K562 (cell line): ENCODE results near the gene C6orf47. TPM values are rescaled to one million over a fixed set of nuclear protein-coding genes. Genes with fewer than 3 reads are reported as not detected.

ENCODE experiments used
- LARP7 ChIP-seq: fragments of 450-650 bp; IDR thresholded peaks from 2 replicates; pipeline ENCODE4 v1.6.1; 2016
- MCM2 ChIP-seq: fragments of 450-650 bp; IDR thresholded peaks from 2 replicates; pipeline ENCODE4 v1.6.1; 2017; ENCODE audit warnings: low read depth, mild to moderate bottlenecking
- MED1 ChIP-seq: sonication (generic); formaldehyde crosslinking; IDR thresholded peaks from 2 replicates; pipeline ENCODE4 v1.8.1; 2023; ENCODE audit warnings: missing genetic modification reagents, borderline replicate concordance
- MEF2D ChIP-seq: conservative IDR thresholded peaks from 2 replicates; pipeline ENCODE4 v1.6.1; 2016; ENCODE audit warnings: low read depth, missing genetic modification characterization, missing compliant biosample characterization
- MYC ChIP-seq, 2 experiments: fragments of 250-450 bp in 1 of 2; sonication (Bioruptor Pico) in 1 of 2; IDR thresholded peaks; 2 replicates each; pipeline versions ENCODE4 v1.5.1 to v1.6.1; 2012 to 2021; ENCODE audit warnings: low read depth in 2 of 2, borderline replicate concordance in 1 of 2, improper control_type of control experiment in 1 of 2, low read length in 1 of 2, mild to moderate bottlenecking in 1 of 2, moderate library complexity in 1 of 2
- NFXL1 ChIP-seq: fragments of 450-650 bp; formaldehyde crosslinking; IDR thresholded peaks from 2 replicates; pipeline ENCODE4 v1.4.0; 2021; ENCODE audit warnings: mild to moderate bottlenecking
- PCBP1 ChIP-seq: fragments of 200-400 bp; formaldehyde crosslinking; IDR thresholded peaks from 2 replicates; pipeline ENCODE4 v1.6.1; 2018; ENCODE audit warnings: mild to moderate bottlenecking, low read depth, low read length; ENCODE audit not compliant: poor library complexity, severe bottlenecking
- RB1 ChIP-seq: fragments of 450-650 bp; IDR thresholded peaks from 2 replicates; pipeline ENCODE4 v1.6.1; 2017; ENCODE audit warnings: low read depth, mild to moderate bottlenecking
- RBM22 ChIP-seq: fragments of 200-400 bp; formaldehyde crosslinking; IDR thresholded peaks from 2 replicates; pipeline ENCODE4 v1.6.1; 2018; ENCODE audit warnings: low read length, low read depth; ENCODE audit not compliant: poor library complexity, severe bottlenecking
- SIN3A ChIP-seq, 2 experiments: fragments of 150-350 bp in 1 of 2; IDR thresholded peaks; 2 replicates each; pipeline ENCODE4 v1.6.1; 2011 to 2016; ENCODE audit warnings: borderline replicate concordance in 2 of 2, low read depth in 2 of 2, low read length in 2 of 2, mild to moderate bottlenecking in 2 of 2, moderate library complexity in 2 of 2; ENCODE audit not compliant: control insufficient read depth in 1 of 2
- WHSC1 ChIP-seq: IDR thresholded peaks from one replicate; pipeline ENCODE4 v1.6.1; 2012; ENCODE audit warnings: low read length, control low read depth, inconsistent platforms
- ZBTB9 ChIP-seq: fragments of 450-650 bp; formaldehyde crosslinking; IDR thresholded peaks from 2 replicates; pipeline ENCODE4 v1.4.0; 2020; ENCODE audit warnings: mild to moderate bottlenecking, moderate library complexity
- ZNF23 ChIP-seq: fragments of 250-450 bp; sonication (Bioruptor Pico); IDR thresholded peaks from 2 replicates; pipeline ENCODE4 v1.4.0; 2020; ENCODE audit warnings: mild to moderate bottlenecking
- ZNF3 ChIP-seq: fragments of 250-450 bp; sonication (Bioruptor Pico); IDR thresholded peaks from 2 replicates; pipeline ENCODE4 v1.5.0; 2021; ENCODE audit warnings: mild to moderate bottlenecking, moderate library complexity
- ZNF384 ChIP-seq: IDR thresholded peaks from 2 replicates; pipeline ENCODE4 v1.6.1; 2012; ENCODE audit warnings: low read depth, low read length, improper control_type of control experiment
- ZNF395 ChIP-seq: fragments of 200-800 bp; sonication (Bioruptor generic); IDR thresholded peaks from 2 replicates; pipeline ENCODE4 v1.6.1; 2017; ENCODE audit warnings: missing genetic modification characterization, missing compliant biosample characterization
- ZNF668 ChIP-seq: fragments of 250-450 bp; sonication (Bioruptor Pico); IDR thresholded peaks from 2 replicates; pipeline ENCODE4 v1.8.0; 2022; ENCODE audit warnings: mild to moderate bottlenecking, inconsistent platforms
- ZNF695 ChIP-seq: fragments of 450-650 bp; formaldehyde crosslinking; IDR thresholded peaks from 2 replicates; pipeline ENCODE4 v1.4.0; 2020; ENCODE audit warnings: mild to moderate bottlenecking, moderate library complexity
- polyA plus RNA-seq, 8 experiments: library from polyadenylated mRNA; depleted of rRNA in 4 of 8; stranded (reverse) in 5 of 8; unstranded in 3 of 8; fragments of >200 nt; fragmentation: Nextera tagmentation in 2 of 8; fragmentation: Illumina TruSeq in 1 of 8; extraction: Ambion mirVana in 2 of 8; extraction: Trizol in 1 of 8; gene quantifications; 2 replicates each; pipeline versions ENCODE4 v1.2.1 to v1.2.3, GENCODE V29; 2011 to 2014; ENCODE audit warnings: inconsistent platforms in 1 of 8, missing spikeins in 1 of 8
- total RNA-seq, 7 experiments: library from RNA; depleted of rRNA in 6 of 7; stranded (reverse); fragments of >200 nt in 6 of 7; fragmentation: Illumina TruSeq in 2 of 7; extraction: Trizol in 2 of 7; gene quantifications; 2 replicates each; pipeline versions ENCODE4 v1.2.1 to v1.2.3, GENCODE V29; 2011 to 2021; ENCODE audit warnings: low replicate concordance in 1 of 7
- TF ChIP-seq, protein P1 (sequence below): fragments of 250-450 bp; sonication (Bioruptor Pico); IDR thresholded peaks from 2 replicates; pipeline ENCODE4 v1.5.1; 2021; ENCODE audit warnings: mild to moderate bottlenecking
- TF ChIP-seq, protein P2 (sequence below): sonication (generic); formaldehyde crosslinking; IDR thresholded peaks from 2 replicates; pipeline ENCODE4 v1.8.0; 2023; ENCODE audit warnings: mild to moderate bottlenecking, missing genetic modification reagents

The C6orf47 gene
- total and polyA plus RNA-seq, 9 of the 15 experiments (the other 6 are each of a cell fraction or from before 2014, with no cell fraction given), result 0.14 to 43.8 (median 27.0) TPM

- TF ChIP-seq ZNF395 (CRISPR knock-in tag) (no peak), MEF2D (no peak), RB1 (no peak), ZBTB9 (no peak), MED1 (no peak), LARP7 (0 out of 2 replicates have a peak, but pooled peaks have one; percentile 19), RBM22 (no peak), WHSC1 (no peak), MCM2 (0 out of 2 replicates have a peak, but pooled peaks have one; percentile 35), ZNF3 (no peak), ZNF668 (no peak), ZNF384 (no peak), MYC (IDR thresholded peaks at IDR 0.05; ENCODE audit: low read depth, low read length) (no peak), MYC (CRISPR knock-in tag; IDR thresholded peaks at IDR 0.05; ENCODE audit: borderline replicate concordance, low read depth) (no peak), ZNF23 (no peak), SIN3A (IDR thresholded peaks at IDR 0.05; ENCODE audit: borderline replicate concordance in 2 of 2, control insufficient read depth in 1 of 2, low read depth in 2 of 2, low read length in 2 of 2) (no peak), NFXL1 (CRISPR knock-in tag) (no peak), ZNF695 (CRISPR knock-in tag) (no peak), PCBP1 (no peak)
- TF ChIP-seq, protein P1, sequence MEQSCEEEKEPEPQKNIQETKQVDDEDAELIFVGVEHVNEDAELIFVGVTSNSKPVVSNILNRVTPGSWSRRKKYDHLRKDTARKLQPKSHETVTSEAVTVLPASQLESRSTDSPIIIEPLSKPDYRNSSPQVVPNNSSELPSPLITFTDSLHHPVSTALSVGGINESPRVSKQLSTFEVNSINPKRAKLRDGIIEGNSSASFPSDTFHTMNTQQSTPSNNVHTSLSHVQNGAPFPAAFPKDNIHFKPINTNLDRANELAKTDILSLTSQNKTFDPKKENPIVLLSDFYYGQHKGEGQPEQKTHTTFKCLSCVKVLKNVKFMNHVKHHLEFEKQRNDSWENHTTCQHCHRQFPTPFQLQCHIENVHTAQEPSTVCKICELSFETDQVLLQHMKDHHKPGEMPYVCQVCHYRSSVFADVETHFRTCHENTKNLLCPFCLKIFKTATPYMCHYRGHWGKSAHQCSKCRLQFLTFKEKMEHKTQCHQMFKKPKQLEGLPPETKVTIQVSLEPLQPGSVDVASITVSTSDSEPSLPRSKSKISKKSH (CRISPR knock-in tag), result no peak
- TF ChIP-seq, protein P2, sequence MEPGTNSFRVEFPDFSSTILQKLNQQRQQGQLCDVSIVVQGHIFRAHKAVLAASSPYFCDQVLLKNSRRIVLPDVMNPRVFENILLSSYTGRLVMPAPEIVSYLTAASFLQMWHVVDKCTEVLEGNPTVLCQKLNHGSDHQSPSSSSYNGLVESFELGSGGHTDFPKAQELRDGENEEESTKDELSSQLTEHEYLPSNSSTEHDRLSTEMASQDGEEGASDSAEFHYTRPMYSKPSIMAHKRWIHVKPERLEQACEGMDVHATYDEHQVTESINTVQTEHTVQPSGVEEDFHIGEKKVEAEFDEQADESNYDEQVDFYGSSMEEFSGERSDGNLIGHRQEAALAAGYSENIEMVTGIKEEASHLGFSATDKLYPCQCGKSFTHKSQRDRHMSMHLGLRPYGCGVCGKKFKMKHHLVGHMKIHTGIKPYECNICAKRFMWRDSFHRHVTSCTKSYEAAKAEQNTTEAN (CRISPR knock-in tag), result no peak
Observed at GRCh38 chr6:31676322-31676903, 15.8 kb upstream of the C6orf47 start (continued).
